PC-9 (cell line): ENCODE measurements around the gene CUTC.

Experiments used
- CTCF ChIP-seq: fragments of 200-600 bp; sonication (generic); conservative IDR thresholded peaks from 2 replicates; pipeline ENCODE4 v1.6.1; 2017; ENCODE audit warnings: mixed run types, antibody characterized with exemption, mild to moderate bottlenecking, moderate library complexity
- EZH2 ChIP-seq: fragments of 200-600 bp; sonication (generic); IDR thresholded peaks from 2 replicates; pipeline ENCODE4 v1.8.0; 2017; ENCODE audit warnings: antibody characterized with exemption, low read depth

- no peak for TF ChIP-seq CTCF
- TF ChIP-seq EZH2: no peak
These were observed 2.0 kb upstream of the CUTC start for GRCh38 chr10:99730026-99730425.
